ENCODE data around the gene KIFBP.
"Not testable (repeated sequence)": the region's sequence is repeated elsewhere in the genome, so short reads cannot be mapped to it uniquely, and the experiment has no call there.

KIFBP gene

GRCh38 chr10:68988530-68989316 is at the start of gene KIFBP:
Gene KIFBP (plus strand): TSS chr10:68988803. CDS start chr10:68988833, 30 bp downstream.
- peak; percentile 99 for DNase-seq (ENCODE audit: low read depth)

- DNase-seq (ENCODE audit: low read depth): no peak
These were observed 49.7 kb upstream of the KIFBP start for GRCh38 chr10:68938884-68939283.

- DNase-seq (ENCODE audit: low read depth): not testable (repeated sequence)
These were observed 47.7 kb upstream of the KIFBP start for GRCh38 chr10:68940917-68941316.

GRCh38 chr10:68950598-68950997 is 38.0 kb upstream of the KIFBP start:
- no peak for DNase-seq (ENCODE audit: low read depth)

GRCh38 chr10:68954904-68955303 is 33.7 kb upstream of the KIFBP start:
- no peak for DNase-seq (ENCODE audit: low read depth)

- DNase-seq (ENCODE audit: low read depth): no peak
These were observed 33.2 kb upstream of the KIFBP start for GRCh38 chr10:68955355-68955831.

- peak; percentile 95 for DNase-seq (ENCODE audit: low read depth)
These were observed 32.6 kb upstream of the KIFBP start, which contains the start of gene DDX21 for GRCh38 chr10:68955832-68956532. Gene DDX21 (plus strand): TSS chr10:68956170. CDS start chr10:68956226, 56 bp downstream.

GRCh38 chr10:68957284-68957615 is 31.4 kb upstream of the KIFBP start:
- DNase-seq (ENCODE audit: low read depth): peak; percentile 4

GRCh38 chr10:68957654-68958053 is 30.9 kb upstream of the KIFBP start:
- DNase-seq (ENCODE audit: low read depth): peak; percentile 19

GRCh38 chr10:68959695-68960527 is 28.7 kb upstream of the KIFBP start:
- no peak for DNase-seq (ENCODE audit: low read depth)

- DNase-seq (ENCODE audit: low read depth): peak; percentile 28
These were observed 25.5 kb upstream of the KIFBP start for GRCh38 chr10:68963151-68963550.

- no peak for DNase-seq (ENCODE audit: low read depth)
These were observed 14.6 kb upstream of the KIFBP start for GRCh38 chr10:68973975-68974374.

GRCh38 chr10:68975936-68976473 is 12.6 kb upstream of the KIFBP start:
- not testable (repeated sequence) for DNase-seq (ENCODE audit: low read depth)

- not testable (repeated sequence) for DNase-seq (ENCODE audit: low read depth)
These were observed 8.9 kb upstream of the KIFBP start for GRCh38 chr10:68979738-68980137.

GRCh38 chr10:68981074-68981473 is 7.5 kb upstream of the KIFBP start:
- peak; percentile 24 for DNase-seq (ENCODE audit: low read depth)

- DNase-seq (ENCODE audit: low read depth): no peak
These were observed 6.2 kb upstream of the KIFBP start for GRCh38 chr10:68982389-68982788.

- no peak for DNase-seq (ENCODE audit: low read depth)
These were observed 992 bp upstream of the KIFBP start for GRCh38 chr10:68987611-68988010.

GRCh38 chr10:68989317-68989990 is 851 bp downstream of the KIFBP start:
- DNase-seq (ENCODE audit: low read depth): peak; percentile 24

- DNase-seq (ENCODE audit: low read depth): peak; percentile 96
These were observed 4.2 kb downstream of the KIFBP start for GRCh38 chr10:68992636-68993440.

- DNase-seq (ENCODE audit: low read depth): no peak
These were observed 8.6 kb downstream of the KIFBP start for GRCh38 chr10:68997211-68997610.

GRCh38 chr10:69004821-69005220 is 16.2 kb downstream of the KIFBP start:
- DNase-seq (ENCODE audit: low read depth): peak; percentile 62
